DOHH2 (cell line): ENCODE data around the gene ITSN2.

ENCODE experiments used
- CTCF ChIP-seq: fragments of 200-600 bp; sonication (generic); IDR thresholded peaks from one replicate; pipeline ENCODE4 v1.5.1; 2014; ENCODE audit warnings: antibody characterized with exemption, mild to moderate bottlenecking, low read depth, low read length; ENCODE audit not compliant: poor library complexity, severe bottlenecking
- EZH2phosphoT487 ChIP-seq: fragments of 200-600 bp; sonication (generic); IDR thresholded peaks from 2 replicates; pipeline ENCODE4 v1.6.1; 2017; ENCODE audit warnings: borderline replicate concordance, mild to moderate bottlenecking, antibody characterized with exemption, low read length, moderate library complexity, mixed read lengths

- no peak for TF ChIP-seq CTCF
- TF ChIP-seq EZH2phosphoT487 = no peak
These were observed 137.4 kb downstream of the ITSN2 start for GRCh38 chr2:24222946-24223345.
